GM21825 (cell line): ENCODE measurements around the gene SERPINA5.
"Not testable (repeated sequence)": the region's sequence is repeated elsewhere in the genome, so short reads cannot be mapped to it uniquely, and the experiment has no call there.

Source experiments
- ATAC-seq: cut with Tn5 transposase; IDR thresholded peaks from one replicate; pipeline ENCODE4 v1.9.1; 2021; ENCODE audit warnings: mild to moderate bottlenecking, moderate library complexity; ENCODE audit not compliant: unreplicated experiment

SERPINA5 gene

GRCh38 chr14:94598816-94599655 is 17.8 kb downstream of the SERPINA5 start:
- no peak for ATAC-seq

GRCh38 chr14:94599656-94600004 is 18.4 kb downstream of the SERPINA5 start:
- no peak for ATAC-seq

- ATAC-seq, result no peak
Measured at GRCh38 chr14:94600148-94600545, 18.9 kb downstream of the SERPINA5 start.

- no peak for ATAC-seq
Measured at GRCh38 chr14:94601884-94602391, 20.7 kb downstream of the SERPINA5 start.

- no peak for ATAC-seq
Measured at GRCh38 chr14:94602722-94603121, 21.5 kb downstream of the SERPINA5 start.

GRCh38 chr14:94605361-94605760 is 24.1 kb downstream of the SERPINA5 start:
- no peak for ATAC-seq

- ATAC-seq, result not testable (repeated sequence)
Measured at GRCh38 chr14:94608966-94609365, 27.7 kb downstream of the SERPINA5 start.

GRCh38 chr14:94611179-94611578 is 30.0 kb downstream of the SERPINA5 start:
- no peak for ATAC-seq

GRCh38 chr14:94612174-94612573 is 30.9 kb downstream of the SERPINA5 start, which contains the start of gene SERPINA3:
SERPINA3 (plus strand) TSS chr14:94612391; CDS start chr14:94614442, 2,051 bp downstream.
- no peak for ATAC-seq

GRCh38 chr14:94612580-94613554 is 31.6 kb downstream of the SERPINA5 start:
- ATAC-seq, result no peak

GRCh38 chr14:94613720-94614644 is 32.8 kb downstream of the SERPINA5 start:
- ATAC-seq, result no peak

GRCh38 chr14:94614802-94615201 is 33.6 kb downstream of the SERPINA5 start:
- no peak for ATAC-seq

GRCh38 chr14:94615254-94615653 is 34.0 kb downstream of the SERPINA5 start:
- no peak for ATAC-seq

- no peak for ATAC-seq
Measured at GRCh38 chr14:94615823-94616570, 34.8 kb downstream of the SERPINA5 start.

GRCh38 chr14:94617366-94617941 is 36.2 kb downstream of the SERPINA5 start:
- ATAC-seq, result no peak

- ATAC-seq, result no peak
Measured at GRCh38 chr14:94617988-94618822, 37.0 kb downstream of the SERPINA5 start.

GRCh38 chr14:94619297-94619696 is 38.1 kb downstream of the SERPINA5 start:
- no peak for ATAC-seq

- ATAC-seq, result no peak
Measured at GRCh38 chr14:94620597-94620996, 39.4 kb downstream of the SERPINA5 start.
